Loucy (cell line): ENCODE data around the gene FAM117A.

Source experiments
- H2AFZ ChIP-seq: fragments of 200-600 bp; sonication (generic); 2 replicates; pipeline ENCODE4 v1.6.0; 2016; ENCODE audit warnings: antibody characterized with exemption, mild to moderate bottlenecking, low read length, moderate library complexity
- H3F3A ChIP-seq: fragments of 200-600 bp; 2 replicates; pipeline ENCODE4 v1.6.0; 2016; ENCODE audit warnings: antibody characterized with exemption, low read depth, mild to moderate bottlenecking
- H3K27me3 ChIP-seq: fragments of 200-600 bp; sonication (generic); 2 replicates; pipeline ENCODE4 v1.6.1; 2014; ENCODE audit warnings: low read length, mild to moderate bottlenecking; ENCODE audit not compliant: insufficient read depth, poor library complexity, severe bottlenecking
- H3K36me3 ChIP-seq: fragments of 200-600 bp; sonication (generic); 2 replicates; pipeline ENCODE4 v1.6.1; 2016; ENCODE audit warnings: low read length; ENCODE audit not compliant: insufficient read depth
- H3K4me1 ChIP-seq: fragments of 200-600 bp; sonication (generic); 2 replicates; pipeline ENCODE4 v1.5.1; 2014; ENCODE audit warnings: low read length, mild to moderate bottlenecking; ENCODE audit not compliant: insufficient read depth, poor library complexity, severe bottlenecking
- H3K4me2 ChIP-seq: fragments of 200-600 bp; sonication (generic); 2 replicates; pipeline ENCODE4 v1.6.0; 2014; ENCODE audit warnings: antibody characterized with exemption, low read length, low read depth, mild to moderate bottlenecking; ENCODE audit not compliant: poor library complexity, severe bottlenecking
- H3K4me3 ChIP-seq: fragments of 200-600 bp; sonication (generic); 2 replicates; pipeline ENCODE4 v1.5.1; 2014; ENCODE audit warnings: low read length, mild to moderate bottlenecking, mixed read lengths; ENCODE audit not compliant: poor library complexity, severe bottlenecking
- H3K79me2 ChIP-seq: fragments of 200-600 bp; sonication (generic); 2 replicates; pipeline ENCODE4 v1.6.1; 2014; ENCODE audit warnings: low read length; ENCODE audit not compliant: insufficient read depth
- H3K9ac ChIP-seq: fragments of 200-600 bp; sonication (generic); 2 replicates; pipeline ENCODE4 v1.6.0; 2014; ENCODE audit warnings: mild to moderate bottlenecking, low read depth, low read length, moderate library complexity; ENCODE audit not compliant: poor library complexity, severe bottlenecking
- H3K9me2 ChIP-seq: fragments of 200-600 bp; sonication (generic); replicated peaks from 2 replicates; pipeline ENCODE4 v1.6.1; 2016; ENCODE audit warnings: low read depth, low read length, mixed read lengths
- H3K9me3 ChIP-seq: fragments of 200-600 bp; sonication (generic); 2 replicates; pipeline ENCODE4 v1.6.1; 2014; ENCODE audit warnings: mild to moderate bottlenecking, antibody characterized with exemption, low read length, low read depth; ENCODE audit not compliant: insufficient read depth
- H4K20me1 ChIP-seq: fragments of 200-600 bp; sonication (generic); 2 replicates; pipeline ENCODE4 v1.6.0; 2014; ENCODE audit warnings: antibody characterized with exemption, low read length, mild to moderate bottlenecking; ENCODE audit not compliant: insufficient read depth, poor library complexity, severe bottlenecking
- CTCF ChIP-seq: fragments of 200-600 bp; sonication (generic); conservative IDR thresholded peaks from 2 replicates; pipeline ENCODE4 v1.5.1; 2014; ENCODE audit warnings: mild to moderate bottlenecking, antibody characterized with exemption, low read length
- EZH2phosphoT487 ChIP-seq: fragments of 200-600 bp; IDR thresholded peaks from 2 replicates; pipeline ENCODE4 v1.6.1; 2018; ENCODE audit warnings: antibody characterized with exemption, mild to moderate bottlenecking, moderate library complexity, borderline replicate concordance

The FAM117A gene

GRCh38 chr17:49722066-49722465 lies 41.9 kb downstream of the FAM117A start:
- TF ChIP-seq EZH2phosphoT487 (no peak), CTCF (no peak)
- no peak overlapping the region for H3K4me2 ChIP-seq
- no peaks in the 10 kb centered on the region for H3K9me2 ChIP-seq
- no peaks in the 10 kb centered on the region for H3K27me3 ChIP-seq
- H3K4me1 ChIP-seq, result no peaks in the 10 kb centered on the region
- no peak overlapping the region for H3K4me3 ChIP-seq
- no peaks in the 10 kb centered on the region for H3K9me3 ChIP-seq
- peaks cover 58% of the 10 kb centered on the region for H3K79me2 ChIP-seq
- no peak overlapping the region for H3K9ac ChIP-seq
- no peak overlapping the region for H2AFZ ChIP-seq
- H4K20me1 ChIP-seq, result peaks cover 65% of the 10 kb centered on the region
- H3K36me3 ChIP-seq, result peaks cover 96% of the 10 kb centered on the region
- H3F3A ChIP-seq, result no peaks in the 10 kb centered on the region

- Histone ChIP-seq H3K9ac (no peak overlapping the region), H3K9me2 (no peaks in the 10 kb centered on the region)
Observed at GRCh38 chr17:49717371-49717861, 46.5 kb downstream of the FAM117A start.

GRCh38 chr17:49716668-49717364 lies 47.1 kb downstream of the FAM117A start:
- TF ChIP-seq EZH2phosphoT487 (no peak), CTCF (no peak)
- H3K36me3 ChIP-seq, result peaks cover 99% of the 10 kb centered on the region

More at GRCh38 chr17:49717371-49717861, 46.5 kb downstream of the FAM117A start:
- Histone ChIP-seq H3F3A (peaks cover 5% of the 10 kb centered on the region; the same call in 1 of the 2 replicates), H4K20me1 (peaks cover 24% of the 10 kb centered on the region), H3K9me3 (no peaks in the 10 kb centered on the region), H3K36me3 (peaks cover 99% of the 10 kb centered on the region), H2AFZ (no peak overlapping the region), H3K27me3 (no peaks in the 10 kb centered on the region), H3K79me2 (peaks cover 11% of the 10 kb centered on the region; the same call in 1 of the 2 replicates), H3K4me3 (no peak overlapping the region), H3K4me2 (no peak overlapping the region), H3K4me1 (no peaks in the 10 kb centered on the region)
- no peak for TF ChIP-seq CTCF

More at GRCh38 chr17:49716668-49717364, 47.1 kb downstream of the FAM117A start:
- Histone ChIP-seq H3K4me1 (no peaks in the 10 kb centered on the region), H2AFZ (no peak overlapping the region), H3K4me2 (no peak overlapping the region), H3F3A (peaks cover 5% of the 10 kb centered on the region; the same call in 1 of the 2 replicates), H4K20me1 (peaks cover 20% of the 10 kb centered on the region), H3K9me3 (no peaks in the 10 kb centered on the region), H3K79me2 (peaks cover 7% of the 10 kb centered on the region; the same call in 1 of the 2 replicates), H3K9ac (no peak overlapping the region), H3K27me3 (no peaks in the 10 kb centered on the region), H3K9me2 (no peaks in the 10 kb centered on the region), H3K4me3 (no peak overlapping the region)
